C4-2B (cell line): ENCODE data around the gene TMEM165.

Experiments
- ZFX ChIP-seq: fragments of 450-650 bp; IDR thresholded peaks from 2 replicates; pipeline ENCODE4 v1.6.1; 2017
- TF ChIP-seq, protein P1 (sequence below): fragments of 450-650 bp; conservative IDR thresholded peaks from 2 replicates; pipeline ENCODE4 v1.5.1; 2017; ENCODE audit warnings: mild to moderate bottlenecking

DNA sequence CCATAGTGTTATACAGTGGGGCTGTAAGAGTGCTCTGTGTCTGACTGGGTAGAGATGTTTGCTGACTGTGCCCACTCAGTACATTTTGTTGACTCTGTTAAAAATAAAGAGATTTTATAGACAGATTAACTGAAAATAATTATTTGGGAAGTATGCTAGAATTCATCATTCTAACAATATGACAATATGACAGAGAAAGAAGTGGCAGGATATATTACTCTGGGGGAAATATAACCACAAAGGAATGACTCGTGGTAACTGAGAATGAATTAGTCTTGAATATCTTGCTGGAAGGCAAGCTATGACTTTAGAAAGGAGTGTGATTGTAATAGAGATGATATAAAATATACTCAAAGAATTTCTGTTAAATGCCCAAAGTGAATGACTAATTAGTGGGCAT is 46.8 kb downstream of the TMEM165 start:
- TF ChIP-seq, protein P1, sequence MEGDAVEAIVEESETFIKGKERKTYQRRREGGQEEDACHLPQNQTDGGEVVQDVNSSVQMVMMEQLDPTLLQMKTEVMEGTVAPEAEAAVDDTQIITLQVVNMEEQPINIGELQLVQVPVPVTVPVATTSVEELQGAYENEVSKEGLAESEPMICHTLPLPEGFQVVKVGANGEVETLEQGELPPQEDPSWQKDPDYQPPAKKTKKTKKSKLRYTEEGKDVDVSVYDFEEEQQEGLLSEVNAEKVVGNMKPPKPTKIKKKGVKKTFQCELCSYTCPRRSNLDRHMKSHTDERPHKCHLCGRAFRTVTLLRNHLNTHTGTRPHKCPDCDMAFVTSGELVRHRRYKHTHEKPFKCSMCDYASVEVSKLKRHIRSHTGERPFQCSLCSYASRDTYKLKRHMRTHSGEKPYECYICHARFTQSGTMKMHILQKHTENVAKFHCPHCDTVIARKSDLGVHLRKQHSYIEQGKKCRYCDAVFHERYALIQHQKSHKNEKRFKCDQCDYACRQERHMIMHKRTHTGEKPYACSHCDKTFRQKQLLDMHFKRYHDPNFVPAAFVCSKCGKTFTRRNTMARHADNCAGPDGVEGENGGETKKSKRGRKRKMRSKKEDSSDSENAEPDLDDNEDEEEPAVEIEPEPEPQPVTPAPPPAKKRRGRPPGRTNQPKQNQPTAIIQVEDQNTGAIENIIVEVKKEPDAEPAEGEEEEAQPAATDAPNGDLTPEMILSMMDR, result no peak
- no peak for TF ChIP-seq ZFX
